GM21576 (cell line): ENCODE data around the gene FHL2.
"Not testable (repeated sequence)": the region's sequence is repeated elsewhere in the genome, so short reads cannot be mapped to it uniquely, and the experiment has no call there.

ENCODE experiments used
- ATAC-seq: cut with Tn5 transposase; IDR thresholded peaks from one replicate; pipeline ENCODE4 v1.9.1; 2021; ENCODE audit warnings: mild to moderate bottlenecking, moderate library complexity; ENCODE audit not compliant: unreplicated experiment

The FHL2 gene

DNA sequence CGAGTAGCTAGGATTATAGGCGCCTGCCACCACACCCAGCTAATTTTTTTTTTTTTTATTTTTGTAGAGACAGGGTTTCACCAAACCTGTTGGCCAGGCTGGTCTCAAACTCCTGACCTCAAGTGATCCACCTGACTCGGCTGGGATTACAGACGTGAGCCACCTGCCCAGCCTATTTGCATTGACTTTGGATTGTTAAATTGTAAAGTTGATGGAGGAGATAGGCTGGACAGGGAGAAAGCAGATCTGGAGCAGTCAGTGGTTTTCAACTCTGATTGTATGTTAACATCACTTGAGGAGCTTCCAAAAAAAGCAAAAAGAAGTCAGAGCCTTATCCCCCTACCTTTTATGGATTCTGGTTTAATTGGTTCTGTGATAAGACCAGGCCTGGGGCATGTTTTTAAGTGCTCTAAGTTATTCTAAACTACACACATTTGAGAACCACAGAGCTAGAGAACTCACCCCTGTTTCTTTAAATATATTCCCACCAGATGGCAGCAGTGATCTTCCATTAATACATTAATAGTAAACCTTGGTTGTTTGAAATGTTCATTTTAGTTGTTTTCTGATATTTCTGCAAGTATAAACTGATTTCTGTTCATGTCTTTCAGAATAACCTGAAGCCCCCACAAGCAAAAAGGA is 54.0 kb downstream of the FHL2 start:
- ATAC-seq: no peak

DNA sequence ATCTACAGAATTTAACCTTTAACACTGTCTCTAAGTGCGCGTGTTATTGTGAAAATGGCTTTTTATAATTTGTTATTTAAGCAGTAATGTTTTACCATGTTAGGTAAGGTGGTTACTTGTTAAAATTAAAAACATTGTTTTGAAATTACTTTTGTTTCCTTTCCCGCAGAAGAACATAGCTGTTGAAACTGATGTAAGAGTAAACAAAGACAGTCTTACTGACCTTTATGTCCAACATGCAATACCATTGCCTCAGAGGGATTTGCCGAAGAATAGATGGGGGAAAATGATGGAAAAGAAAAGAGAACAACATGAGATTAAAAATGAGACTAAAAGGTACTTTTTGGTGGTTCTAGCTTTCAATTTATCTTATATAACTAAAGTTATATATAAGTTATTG is 59.4 kb downstream of the FHL2 start:
- ATAC-seq: no peak

DNA sequence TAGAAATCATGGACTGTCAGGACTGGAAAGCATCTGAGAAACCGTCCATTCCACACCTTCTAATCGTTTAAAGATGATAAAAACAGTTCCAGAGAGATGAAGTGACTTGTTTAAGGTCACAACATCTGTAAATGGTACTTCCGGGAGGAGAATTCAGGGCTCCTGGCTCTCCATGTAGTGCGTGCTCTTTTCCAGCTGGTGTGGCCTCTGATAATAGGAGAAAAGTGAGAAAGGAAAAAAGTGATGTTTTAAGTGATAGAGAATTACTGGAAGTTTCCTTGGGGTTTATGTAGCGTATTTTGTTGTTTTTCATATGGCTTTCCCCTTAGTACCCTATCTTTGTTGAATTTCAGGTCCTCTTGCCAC is 60.8 kb downstream of the FHL2 start:
- peak; percentile 16 for ATAC-seq

DNA sequence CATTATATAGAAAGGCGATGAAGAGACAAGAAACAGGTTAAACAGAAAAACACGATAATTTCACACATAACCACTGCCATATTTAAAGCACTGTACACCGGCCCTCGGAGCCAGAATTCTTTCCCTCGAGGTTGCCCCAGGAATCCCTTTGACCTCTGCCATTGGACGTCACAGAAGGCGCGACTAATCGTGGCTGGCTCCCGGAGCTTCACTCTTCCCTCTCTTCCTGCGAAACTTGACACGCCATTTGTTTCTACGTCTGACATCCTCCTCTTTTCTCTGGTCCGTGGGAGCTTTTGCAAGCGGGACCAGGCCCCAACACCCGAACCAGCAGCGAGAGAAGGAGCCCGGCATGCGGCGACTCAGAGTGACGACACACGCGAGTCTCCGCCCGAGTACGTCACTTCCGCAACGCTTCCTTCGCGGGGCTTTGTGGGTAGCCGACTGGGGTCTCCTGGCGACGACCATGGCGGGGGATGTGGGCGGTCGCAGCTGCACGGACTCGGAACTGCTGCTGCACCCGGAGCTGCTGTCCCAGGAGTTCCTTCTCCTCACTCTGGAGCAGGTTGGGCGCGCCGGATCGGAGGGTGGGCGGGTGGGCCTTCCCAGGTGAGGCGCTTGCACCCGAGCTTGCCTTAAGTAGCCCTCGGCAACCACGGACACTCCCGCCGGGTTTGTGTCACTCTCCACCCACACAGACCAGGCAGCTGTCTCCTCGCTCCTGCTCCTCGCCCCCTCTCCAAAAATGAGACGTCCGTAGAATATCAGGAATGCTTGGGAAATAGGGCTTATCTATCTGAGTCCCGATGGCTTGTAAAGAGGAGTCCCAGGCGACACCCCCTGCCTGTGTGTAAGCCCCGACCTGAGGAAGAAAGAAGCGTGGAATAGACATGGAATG is 61.5 kb downstream of the FHL2 start, which contains the start of gene C2orf49:
TSS of gene C2orf49 (plus strand) at position 419 of the 898 bp plus-strand sequence. CDS start at position 467, 48 bp downstream.
- peak; percentile 92 for ATAC-seq

DNA sequence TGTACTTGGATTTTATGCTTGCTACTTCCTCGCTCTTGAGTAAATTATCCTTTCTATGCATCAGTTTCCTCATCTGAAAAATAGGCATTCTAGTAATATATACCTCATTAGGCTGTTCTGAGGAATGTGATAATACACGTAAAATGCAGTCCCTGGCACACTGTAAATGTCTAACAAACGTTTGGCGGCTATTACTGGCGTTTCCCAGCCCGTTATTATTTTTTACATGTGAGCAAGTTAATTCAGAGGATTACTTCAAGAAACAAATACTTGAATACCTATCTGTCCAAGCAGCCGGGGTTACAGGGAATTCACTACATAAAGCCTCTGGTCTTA is 62.1 kb downstream of the FHL2 start:
- no peak for ATAC-seq

DNA sequence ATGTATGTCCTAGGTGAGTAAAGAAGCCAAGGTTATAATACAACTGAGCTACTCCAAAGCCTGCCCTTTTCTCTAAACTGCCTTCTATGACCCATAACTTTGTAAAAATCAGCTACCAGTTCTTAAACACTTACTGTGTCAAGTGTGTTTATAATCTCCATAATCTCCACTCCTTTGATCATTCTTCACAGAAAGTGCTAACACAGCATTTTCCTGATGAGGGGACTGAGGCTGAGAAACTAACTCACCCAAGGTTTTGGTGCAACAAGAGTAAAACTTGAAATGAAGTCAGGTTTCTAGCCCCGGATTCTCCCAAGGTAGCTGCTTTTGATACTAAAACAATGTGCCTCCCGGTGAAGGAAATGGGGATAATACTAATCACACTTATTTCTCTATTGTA is 63.4 kb downstream of the FHL2 start:
- no peak for ATAC-seq

DNA sequence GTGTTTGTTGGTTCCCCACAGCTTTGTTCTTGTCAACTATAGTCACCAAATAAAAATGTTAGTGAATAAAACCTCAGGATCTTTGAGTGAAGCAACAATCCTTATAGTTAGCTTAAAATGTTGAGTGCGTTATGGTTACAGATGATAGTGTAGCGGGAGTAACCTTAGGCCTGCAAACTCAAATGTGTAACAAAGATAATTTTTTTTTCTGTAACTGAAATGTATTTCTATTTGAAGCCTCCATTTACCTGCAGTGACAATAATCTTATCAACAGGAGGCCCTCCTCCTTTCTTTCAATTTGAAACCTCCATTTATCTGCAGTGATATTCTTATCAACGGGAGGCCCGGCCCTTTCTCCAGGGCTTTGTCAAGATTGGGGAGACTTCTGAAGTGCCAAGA is 64.6 kb downstream of the FHL2 start:
- no peak for ATAC-seq

DNA sequence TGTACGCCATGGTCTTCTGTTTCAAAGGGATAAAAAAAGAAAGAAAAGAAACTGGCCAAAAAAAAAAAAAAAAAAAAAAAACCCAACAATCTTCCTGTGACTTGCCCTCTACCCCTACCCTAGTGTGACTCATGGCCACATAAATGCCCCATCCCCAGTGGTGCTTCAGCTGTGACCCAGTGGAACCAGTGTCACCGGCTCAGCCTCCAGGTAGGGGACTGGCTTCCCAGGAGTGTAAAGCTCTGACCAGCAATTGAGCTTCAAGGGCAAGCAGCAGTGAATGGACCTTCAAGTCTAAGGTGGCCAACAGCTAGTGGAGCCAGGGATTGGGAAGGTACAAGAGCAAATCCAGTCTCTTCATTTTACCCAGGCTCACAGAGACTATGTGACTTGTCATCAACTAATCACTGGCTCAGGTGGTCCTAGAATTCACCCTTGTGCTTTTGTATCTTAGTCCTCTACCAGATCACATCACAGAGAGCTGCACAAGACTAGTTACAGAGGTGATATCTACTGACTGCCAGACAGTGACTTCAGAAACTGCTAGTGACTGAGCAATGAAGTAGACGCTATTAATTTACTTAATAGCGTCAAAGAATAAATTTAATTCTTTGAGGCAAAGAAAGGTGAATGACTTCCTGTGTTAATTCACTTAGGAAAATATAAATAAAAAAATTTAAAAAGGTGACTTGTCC is 68.0 kb downstream of the FHL2 start:
- no peak for ATAC-seq

DNA sequence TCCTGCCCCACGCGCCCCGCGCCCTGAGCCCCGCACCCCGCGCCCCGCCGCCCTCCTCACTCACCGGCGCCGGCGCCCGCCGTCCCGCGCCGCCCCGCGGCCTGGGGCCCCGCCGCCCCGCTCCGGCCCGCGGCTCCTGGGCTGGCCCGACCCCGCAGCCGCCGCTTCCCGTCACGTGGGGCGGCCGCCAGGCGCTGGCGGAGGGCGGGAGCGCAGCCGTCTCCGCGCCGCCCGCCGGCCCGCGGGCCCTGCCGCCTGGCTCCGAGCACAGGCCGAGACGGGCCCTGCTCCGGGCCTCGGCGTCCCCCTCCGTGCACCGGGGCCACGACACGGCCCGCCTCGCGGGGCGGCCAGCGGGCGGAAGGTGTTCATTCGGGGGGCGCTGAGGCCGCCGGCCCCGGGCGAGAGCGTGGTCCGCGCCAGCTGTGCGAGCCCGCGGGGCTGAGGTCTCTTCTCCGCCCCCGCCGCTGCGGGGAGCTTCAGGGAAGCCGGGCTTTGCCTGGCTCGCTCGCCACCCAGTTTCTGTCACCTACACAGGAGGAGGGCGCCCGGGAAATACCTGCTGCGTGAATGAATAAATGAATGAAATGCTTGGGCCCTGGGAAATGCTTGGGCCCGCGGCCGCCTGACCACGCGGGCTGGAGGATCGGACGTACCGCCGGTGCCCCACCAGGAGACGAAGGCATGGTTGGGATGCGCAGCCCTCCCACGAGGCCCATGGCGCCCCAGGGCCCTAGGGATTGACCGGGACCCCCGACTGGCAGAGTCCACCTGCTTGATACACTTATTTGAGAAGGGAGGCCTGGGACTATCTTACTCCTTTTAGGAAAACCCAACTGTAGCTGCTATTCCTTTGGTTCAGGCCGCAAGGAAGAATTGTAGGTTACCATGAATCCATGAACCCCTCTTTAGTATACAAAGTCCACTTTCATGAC is 69.0 kb downstream of the FHL2 start, which contains the start of gene TGFBRAP1:
TSS of gene TGFBRAP1 (minus strand) at position 175 of the 935 bp plus-strand sequence. CDS start 21,434 bp downstream, outside the sequence.
- ATAC-seq: peak; percentile 65

DNA sequence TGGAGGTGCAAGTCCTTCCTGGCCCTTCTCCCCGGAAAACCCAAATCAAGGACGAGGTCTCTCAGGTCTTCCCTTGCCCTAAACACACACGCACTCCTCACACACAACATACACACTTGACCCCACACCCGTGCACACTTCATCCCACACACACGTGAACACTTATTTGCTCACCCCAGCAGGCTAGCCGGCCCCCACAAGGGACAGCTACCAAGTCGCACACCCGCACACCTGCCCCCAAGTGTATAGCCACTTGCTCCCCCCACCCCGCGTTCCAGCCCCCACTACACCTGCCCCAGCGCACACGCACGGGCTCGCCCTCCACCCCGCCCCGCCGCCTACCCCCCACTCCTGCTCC is 69.7 kb downstream of the FHL2 start:
- ATAC-seq: no peak

DNA sequence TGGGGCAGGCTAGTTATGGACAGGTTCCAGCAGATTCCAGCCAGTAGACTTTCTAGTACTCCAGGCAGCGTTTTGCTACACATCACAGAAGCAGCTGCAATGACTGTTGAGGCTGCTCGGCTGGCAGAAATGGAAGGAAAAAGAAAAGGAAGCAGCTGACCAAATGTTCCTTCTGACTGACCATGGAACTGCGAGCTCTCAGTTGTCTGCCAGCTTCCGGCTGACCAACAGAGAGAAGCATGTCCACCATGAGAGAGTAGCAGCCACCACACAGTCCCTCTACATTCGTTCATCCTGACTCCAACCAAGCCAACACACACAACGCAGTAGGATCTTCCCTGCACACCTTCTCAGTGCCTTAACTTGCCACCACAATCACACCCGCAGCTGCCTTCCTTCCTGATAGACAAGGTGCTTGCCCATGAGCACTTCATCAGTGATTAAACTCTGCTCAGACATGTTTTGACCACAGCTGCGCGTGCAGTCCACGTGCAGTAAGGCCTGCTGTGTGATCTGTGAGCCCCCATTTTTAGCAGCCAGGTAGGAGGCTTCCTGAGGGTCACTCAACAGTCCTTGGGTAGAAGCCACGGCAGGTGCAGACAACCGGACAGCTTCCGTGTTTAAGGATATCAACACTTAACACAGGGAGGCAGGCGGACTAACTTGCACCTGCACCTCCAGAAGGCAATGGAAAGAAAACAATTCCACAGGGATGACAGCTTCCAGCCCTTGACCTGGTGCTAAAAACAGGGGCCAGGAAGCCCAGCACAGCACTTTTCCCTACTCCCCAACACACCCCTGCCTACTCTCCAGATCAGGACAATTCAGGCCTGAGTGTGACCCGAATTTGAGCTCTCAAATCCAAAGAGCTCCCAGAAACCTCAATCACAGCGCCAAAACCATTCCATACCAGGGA is 70.3 kb downstream of the FHL2 start:
- peak; percentile 25 for ATAC-seq

DNA sequence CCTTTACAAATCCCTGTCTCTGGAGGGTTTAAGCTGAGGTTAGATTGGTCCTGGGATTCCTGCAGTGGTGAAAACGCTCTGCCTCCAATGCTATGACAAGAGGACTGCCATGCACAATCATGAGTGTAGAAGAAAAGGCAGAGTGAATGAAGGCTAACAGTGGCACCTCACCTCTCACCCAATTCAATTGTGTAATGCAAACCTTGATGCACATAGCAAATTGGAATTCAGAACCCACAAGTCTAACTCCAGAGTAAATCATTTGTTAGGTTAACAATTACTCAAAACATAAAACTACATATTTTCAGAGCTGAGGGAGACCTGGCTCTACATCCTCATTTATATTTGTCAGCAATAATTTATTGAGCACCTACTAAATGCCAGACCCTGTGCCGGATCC is 71.2 kb downstream of the FHL2 start:
- no peak for ATAC-seq

DNA sequence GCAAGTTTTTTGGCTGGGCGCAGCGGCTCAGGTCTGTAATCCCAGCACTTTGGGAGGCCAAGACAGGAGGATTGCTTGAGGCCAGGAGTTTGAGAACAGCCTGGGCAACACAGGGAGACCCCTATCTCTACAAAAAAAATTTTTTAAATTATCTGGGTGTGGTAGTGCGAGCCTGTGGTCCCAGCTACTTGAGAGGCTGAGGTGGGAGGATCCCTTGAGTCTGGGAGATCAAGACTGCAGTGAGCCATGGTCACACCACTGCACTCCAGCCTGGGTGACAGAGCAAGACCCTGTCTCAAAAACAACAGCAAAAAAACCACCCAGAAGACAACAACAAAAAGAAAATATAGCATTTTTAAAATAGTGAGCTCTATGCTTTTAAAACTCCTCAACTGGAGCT is 71.6 kb downstream of the FHL2 start:
- not testable (repeated sequence) for ATAC-seq

DNA sequence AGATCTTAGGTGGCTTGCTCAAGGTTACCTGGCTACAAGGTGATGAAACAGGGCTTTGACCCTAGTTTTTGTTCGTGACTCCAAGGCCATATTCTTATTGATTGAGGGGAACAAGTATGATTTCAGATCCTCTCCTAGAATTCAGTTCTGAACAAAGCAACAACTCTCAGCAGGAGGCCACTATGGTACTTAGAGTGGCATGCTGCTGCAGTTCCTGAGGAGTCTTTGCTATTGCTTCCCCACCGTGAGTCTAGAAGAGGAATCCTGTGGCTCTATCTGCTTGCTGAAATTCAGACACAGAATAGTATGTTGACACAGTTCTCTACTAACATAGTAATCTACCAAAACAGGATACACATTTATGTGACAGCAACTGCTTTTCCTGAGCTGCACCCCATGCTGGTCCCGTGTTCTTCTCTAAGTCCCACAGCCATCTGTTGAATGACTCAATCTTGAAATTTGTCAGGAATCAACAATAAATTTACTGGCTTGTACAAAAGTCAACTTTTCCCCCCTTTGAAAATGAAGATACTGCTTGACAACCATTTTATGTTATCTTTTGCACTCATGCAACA is 73.4 kb downstream of the FHL2 start:
- ATAC-seq: no peak

DNA sequence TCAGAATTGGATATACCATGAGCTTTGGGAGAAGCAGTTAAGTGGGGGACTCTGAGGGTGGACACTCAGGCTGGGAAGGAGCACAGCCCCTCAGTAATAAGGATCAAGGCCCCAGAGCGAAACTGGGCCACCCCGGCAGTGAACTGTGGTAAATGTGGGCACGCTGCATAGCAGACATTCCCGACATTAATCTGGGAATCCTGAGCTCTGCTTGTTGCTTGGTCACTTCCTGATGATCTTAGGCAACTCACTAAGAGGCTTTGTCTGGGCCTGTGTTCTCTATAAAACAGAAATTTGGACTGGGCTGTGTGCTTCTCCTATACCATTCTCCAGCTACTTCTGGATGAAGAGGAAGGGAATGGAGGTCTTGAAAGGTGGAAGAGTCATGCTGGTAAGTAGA is 74.1 kb downstream of the FHL2 start:
- ATAC-seq: no peak

DNA sequence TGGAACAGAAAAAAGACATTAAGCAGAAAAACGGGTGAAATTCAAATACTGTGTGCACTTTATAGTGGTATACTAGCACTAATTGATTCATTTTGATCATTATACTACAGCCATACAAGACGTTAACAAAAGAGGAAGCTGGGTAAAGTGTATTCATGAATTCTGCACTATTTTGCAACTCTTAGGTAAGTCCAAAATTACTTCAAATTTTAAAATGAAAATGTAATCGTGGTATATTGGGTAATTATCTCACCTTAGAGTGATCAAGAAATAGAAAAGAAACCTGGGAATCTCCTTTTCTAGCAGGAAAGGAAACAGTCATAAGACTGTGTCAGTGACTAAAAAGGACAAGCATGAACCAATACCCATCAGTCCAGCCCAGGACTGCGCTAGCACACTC is 74.8 kb downstream of the FHL2 start:
- no peak for ATAC-seq

DNA sequence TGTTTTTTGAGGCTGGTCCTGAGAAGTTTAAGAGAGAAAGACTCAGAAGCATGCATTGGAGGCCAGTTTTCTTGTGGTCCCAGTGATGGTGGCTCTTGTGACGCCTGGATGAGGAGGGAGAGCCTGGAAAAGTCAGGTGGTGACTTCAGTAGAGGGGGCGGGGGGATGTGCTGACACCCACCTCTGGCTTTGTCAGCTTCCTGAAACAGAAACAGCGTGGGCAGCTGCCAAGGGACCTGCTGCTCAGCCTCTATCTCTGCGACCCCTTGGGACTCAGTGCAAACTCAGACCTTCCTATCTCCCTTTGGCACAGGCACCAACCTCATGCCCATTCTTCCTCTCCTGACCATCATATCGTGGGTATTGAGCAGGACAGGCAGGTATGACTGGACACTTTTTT is 75.7 kb downstream of the FHL2 start:
- no peak for ATAC-seq

DNA sequence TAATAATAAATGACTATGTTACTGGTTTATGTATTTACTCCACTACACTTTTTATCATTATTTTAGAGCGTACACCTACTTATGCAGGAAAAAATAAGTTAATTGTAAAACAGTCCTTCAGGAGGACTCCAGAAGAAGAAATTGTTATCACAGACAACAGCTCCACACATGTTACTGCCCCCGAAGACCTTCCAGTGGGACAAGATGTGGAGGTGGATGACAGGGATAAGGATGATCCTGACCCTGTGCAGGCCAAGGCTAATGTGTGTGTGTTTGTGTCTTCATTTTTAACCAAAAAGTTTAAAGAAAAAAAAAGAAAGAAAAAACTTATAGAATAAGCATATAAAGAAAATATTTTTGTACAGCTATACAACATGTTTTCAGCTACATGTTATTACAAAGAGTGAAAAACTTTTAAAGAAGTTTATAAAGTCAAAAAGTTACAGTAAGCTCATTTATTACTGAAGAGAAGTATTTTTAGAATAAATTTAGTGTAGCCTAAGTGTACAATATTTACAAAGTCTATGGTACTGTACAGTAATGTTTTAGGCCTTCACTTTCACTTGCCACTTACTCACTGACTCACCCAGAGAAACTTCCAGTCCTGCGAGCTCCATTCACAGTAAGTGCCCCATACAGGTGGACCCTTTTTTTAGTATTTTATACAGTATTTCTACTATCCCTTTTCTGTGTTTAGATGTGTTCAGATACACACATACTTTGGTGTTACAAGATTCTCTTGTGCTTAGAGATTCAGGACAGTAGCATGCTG is 76.8 kb downstream of the FHL2 start:
- peak; percentile 39 for ATAC-seq
